Measurements from ENCODE around the gene VAT1.
"Not testable (repeated sequence)": the region's sequence is repeated elsewhere in the genome, so short reads cannot be mapped to it uniquely, and the experiment has no call there.

Gene VAT1

DNA sequence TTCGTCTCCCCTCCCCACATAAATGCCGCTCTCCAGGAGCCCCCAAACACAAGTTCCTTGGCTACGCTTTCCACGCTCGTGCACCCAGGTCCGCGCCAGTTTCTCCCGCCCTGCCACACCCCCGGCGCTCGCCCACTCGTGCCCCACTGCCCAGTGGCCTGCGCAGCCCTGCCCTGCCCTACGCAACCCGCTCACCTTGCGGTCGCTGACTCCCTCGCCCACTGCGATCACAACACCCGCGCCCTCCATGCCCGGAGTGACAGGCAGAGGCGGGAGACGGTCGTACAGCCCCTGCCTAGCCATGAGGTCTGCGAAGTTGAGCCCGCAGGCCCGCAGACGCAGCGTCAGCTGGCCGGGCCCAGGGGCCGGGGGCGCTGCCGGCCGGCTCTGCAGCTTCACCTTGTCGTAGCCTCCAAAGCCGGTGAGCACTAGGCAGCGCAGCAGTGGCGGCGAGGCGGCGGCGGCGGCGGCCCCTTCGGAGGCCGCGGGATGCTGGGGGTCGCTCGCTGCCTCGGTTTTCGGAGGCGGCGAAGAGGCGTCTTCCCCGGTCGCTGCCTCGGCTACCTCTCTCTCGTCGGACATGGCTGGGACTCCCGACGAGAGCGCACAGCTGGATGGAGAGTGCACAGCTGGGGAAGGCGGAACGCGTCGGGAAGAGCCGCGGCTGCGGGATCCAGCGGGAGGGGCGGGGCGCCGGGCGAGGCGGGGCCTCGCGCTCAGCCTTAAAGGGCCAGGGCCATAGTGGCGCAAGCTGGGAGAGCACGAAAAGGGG is at the start of gene VAT1:
VAT1 (minus strand) TSS at position 645 of the 772 bp plus-strand sequence; CDS start at position 582, 63 bp downstream.
- DNase-seq, result peak in 50 of 56 donors; percentile 28 to 83 (median 62)

DNA sequence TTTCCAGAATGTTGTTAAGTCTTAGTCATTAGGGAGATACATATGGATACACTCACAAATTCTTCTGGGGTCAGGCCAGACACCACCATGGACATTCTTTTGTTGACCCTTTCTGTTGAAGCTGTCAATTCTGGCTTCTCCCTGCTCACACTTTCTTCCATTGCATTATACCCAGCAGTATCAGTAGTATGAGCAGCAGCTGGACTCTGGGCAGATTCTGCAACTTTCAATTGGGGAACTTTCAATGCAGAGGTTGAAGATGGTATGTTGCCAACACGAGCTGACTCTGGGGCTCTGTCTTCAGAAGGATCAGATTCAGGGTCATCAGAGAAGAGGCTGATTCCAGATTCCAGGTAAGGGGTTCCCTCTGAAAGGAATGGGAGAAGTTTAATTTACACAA is 48.7 kb upstream of the VAT1 start:
- no peak for DNase-seq

DNA sequence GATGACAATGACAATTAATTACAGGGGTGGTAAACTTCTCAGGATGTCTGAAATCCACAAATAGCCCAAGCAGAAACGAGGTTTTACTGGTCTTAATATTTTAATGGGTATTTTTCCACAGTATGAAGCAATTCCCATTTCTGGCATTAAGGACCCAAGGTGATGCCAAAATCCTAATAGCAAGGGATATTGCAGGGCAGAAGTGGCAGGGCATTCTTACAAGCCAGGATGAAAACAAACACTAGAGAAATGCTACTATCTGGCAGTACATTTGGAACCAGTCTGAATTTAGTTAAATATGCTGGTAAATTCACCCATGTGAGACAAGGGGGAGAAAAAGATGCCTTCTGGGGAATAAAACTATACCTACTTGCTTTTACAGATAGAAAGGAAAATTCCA is 48.1 kb upstream of the VAT1 start:
- DNase-seq, result no peak

DNA sequence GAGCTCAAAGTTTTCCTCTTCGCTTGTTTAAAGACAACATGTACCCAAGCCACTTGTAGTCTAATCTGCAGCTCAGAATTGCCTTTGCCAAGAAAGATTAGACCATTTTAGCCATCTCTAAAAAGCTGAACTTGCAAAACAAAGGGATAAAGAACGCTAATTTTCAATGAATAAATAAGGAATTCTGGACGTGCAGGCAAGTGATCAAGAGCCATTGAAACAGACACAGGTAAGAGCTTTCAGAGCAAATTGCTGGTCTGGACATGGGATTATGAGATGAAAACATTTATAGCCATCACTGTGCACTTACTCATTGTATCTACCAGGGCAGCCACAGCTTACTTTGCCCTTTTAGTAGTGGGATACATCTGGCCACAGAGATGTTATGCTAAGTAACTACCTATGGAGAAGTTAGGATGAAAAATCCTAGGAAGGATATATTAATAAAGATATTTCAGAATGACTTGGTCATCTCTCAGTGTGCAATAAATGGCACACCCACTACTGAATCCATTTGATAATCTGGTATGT is 47.2 kb upstream of the VAT1 start:
- DNase-seq, result no peak

DNA sequence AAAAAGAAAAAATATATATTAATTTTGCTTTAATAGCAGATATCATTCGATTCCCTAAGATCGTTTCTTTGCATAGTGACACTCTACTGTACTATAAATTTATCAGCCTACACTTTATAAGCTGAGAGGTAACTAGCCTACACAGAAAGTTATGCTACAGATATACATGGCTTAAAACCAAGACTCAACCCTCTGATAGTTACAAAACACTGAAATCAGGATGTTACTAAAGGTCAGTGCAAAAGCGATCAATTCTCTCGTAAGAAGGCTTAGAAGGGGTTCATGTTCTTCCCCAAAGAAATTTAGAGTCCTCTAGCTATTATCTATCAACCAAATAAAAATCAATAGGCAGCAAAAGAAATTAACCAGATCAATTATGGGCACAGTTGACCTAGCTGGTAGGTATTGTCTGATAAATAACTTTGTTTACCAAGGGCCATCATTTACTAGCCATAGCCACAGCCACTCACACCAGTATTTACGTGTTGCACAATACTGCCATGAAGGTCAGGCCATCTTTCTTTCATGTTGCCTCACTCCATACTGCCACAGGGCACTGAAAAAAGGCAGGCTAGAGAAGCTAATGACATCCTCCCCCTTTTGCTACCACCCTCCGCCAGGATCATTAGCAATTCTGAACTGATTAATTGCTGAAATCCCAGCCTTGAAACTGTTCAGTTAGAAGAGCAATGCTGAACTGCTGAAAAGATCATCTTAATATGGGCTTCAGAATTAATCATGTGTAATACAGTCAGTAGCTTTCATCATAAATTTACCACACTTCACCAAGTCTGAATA is 46.6 kb upstream of the VAT1 start:
- DNase-seq, result no peak

DNA sequence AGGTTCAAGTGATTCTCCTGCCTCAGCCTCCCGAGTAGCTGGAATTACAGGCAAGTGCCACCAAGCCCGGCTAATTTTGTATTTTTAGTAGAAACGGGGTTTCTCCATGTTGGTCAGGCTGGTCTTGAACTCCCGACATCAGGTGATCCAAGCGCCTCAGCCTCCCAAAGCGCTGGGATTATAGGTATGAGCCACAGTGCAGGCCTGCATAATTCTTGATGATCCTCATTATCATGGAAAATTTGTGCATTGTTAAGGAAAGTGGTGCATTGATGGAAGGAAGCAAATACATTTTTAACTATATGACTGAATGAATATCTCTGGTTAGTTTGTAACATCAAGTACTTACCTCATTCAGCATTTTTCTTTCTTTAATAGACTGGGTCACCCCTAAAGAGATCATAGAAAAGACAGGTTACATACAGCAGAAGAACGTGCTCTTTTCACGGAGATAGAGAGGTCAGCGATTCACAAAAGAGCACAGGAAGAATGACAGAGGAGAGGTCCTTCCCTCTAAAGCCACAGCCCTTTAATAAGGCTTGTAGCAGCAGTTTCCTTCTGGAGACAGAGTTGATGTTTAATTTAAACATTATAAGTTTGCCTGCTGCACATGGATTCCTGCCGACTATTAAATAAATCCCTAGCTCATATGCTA is 40.9 kb upstream of the VAT1 start:
- DNase-seq, result no peak

DNA sequence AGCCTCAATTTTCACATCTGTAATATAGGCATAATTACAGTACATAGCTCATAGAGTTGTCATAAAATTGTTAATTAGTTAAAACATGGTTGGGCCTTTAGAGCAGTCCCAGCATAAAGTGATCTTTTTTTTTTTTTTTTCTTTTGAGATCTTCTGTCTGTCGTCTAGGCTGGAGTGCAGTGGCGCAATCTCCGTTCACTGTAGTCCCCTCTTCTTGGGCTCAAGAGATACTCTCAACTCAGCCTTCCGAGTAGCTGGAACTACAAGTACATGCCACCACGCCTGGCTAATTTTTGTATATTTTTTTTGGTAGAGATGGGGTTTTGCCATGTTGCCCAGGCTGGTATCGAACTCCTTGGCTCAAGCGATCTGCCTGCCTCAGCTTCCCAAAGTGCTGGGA is 33.9 kb upstream of the VAT1 start:
- no peak for DNase-seq

DNA sequence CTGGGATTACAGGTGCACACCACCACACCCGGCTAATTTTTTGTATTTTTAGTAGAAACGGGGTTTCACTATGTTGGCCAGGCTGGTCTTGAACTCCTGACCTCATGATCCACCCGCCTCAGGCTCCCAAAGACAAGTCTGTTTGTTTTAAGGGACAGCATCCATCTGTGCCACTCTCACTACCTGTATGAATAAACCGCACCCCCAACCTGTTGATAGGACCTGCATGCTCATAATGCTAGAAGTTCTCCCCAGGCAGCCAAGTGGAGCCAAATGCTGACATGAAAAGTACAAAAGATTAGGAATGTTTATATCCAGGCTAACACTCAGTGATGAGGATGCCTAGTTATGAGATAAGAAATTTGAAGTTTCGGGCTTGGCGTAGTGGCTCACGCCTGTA is 30.8 kb upstream of the VAT1 start:
- not testable (repeated sequence) for DNase-seq

DNA sequence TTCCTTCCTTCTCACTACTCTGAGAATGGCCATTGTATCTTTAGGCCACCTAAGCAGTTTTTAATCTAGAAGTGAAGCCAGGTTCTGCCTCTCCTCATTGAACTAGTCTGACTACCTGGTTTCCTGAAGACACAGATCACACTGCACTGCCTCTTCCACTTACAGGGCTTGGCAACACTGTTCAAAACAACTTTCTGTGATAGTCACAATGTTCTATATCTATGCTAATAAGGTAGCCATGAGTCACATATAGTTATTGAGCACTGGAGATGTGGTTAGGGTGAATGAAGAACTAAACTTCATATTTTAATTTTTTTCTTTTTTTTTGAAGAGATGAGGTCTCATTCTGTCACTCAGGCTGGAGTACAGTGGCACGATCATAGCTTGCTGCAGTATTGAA is 29.8 kb upstream of the VAT1 start:
- DNase-seq, result no peak

DNA sequence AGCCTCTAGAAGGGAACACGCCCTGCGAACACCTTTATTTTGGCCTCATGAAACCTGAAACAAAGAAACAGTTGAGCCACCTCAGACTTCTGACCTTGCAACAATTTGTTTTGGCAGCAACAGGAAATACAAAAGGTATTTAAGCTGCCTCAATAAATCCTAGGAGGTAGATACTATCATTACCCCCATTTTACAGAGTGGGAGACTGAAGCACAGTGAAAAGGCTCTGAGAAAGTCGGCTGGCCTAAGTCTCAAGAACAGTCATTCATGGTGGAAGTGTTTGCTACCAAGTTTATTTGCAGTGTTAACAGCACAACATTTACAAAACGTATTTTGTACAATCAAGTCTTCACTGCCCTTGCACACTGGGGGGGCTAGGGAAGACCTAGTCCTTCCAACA is 21.8 kb upstream of the VAT1 start:
- no peak for DNase-seq

DNA sequence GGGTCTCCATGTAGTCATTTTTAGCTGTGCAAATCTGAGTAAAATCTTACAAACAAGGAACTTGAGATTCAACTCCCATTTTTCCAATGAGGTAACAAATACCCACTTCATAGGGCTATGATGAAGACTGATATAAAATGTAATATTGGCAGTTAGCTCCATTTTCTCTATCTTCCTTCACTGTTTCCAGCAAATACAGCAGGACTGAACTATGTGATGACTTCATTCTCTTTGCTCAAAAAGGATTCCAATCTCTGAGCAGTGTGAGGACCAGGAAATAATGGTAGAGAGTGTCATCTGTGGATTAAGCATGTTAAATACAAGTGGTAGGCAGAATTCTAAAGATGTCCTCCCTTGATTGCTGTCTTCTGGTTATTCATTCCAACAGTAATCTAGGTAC is 21.1 kb upstream of the VAT1 start:
- no peak for DNase-seq

DNA sequence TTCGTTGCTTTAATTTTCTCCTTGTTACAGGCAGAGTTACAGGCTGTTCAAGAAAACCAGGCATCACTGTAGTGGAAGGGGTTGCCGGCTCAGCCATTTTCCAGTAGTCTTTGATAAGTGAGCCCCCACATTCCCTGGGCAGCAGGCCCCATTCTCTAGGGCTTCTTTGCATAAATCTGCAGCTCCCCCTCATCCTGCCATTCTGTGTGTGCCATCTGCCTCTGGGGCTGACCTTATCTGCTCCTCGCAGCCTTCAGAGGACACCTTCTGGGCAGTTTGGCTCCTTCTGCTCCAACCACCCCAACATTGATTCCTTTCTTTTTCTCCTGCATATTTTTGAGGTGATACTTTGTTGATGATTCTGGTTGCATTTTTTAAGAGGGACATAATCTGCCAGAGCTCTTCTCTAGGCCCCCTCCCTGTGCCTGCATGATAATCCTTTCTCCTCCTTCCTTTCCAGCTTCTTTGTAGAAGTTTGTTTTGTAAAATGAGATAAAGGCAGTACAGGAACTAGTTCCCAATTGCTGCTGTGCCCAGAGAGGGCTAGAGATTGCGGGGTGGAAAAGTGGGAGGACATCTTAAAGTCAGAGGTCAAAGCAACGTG is 19.9 kb upstream of the VAT1 start:
- DNase-seq, result no peak

DNA sequence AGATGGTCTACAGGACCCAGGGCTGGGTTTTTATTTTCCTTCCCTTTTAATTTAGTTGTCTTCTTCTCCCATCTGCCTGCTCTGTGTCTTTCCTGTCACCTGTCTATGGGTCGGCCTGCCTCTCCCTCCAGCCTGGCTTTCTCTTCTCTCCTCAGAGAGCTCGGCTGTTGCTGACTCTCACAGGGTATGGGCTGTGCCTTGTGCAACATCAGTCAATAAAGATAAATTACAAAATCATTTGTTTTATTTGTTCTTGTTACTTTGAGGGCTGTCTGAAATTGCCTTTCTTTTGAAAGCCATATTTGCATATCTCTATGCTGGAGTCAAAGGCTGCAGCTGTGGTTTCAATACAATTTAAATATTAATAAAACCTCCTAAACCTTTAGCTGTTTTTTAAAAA is 18.5 kb upstream of the VAT1 start:
- no peak for DNase-seq

DNA sequence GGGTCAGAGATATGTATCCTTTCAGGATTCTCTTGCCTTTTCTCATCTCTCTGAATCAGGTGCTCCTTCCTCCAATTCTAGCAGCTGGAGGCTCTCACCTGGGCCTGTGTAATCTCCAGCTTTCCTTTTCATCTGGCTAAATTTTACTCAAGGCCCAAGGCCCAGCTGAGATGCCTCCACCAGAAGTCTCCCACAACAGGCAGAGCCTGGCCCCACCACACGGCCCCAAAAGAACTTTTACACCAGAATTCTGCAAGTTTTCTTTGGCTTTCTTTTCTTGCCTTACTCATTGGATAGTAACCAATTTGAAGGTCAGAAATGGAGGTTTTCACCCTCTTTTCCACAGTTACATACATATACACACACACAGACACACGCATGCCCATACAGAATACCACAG is 17.5 kb upstream of the VAT1 start:
- DNase-seq, result no peak

DNA sequence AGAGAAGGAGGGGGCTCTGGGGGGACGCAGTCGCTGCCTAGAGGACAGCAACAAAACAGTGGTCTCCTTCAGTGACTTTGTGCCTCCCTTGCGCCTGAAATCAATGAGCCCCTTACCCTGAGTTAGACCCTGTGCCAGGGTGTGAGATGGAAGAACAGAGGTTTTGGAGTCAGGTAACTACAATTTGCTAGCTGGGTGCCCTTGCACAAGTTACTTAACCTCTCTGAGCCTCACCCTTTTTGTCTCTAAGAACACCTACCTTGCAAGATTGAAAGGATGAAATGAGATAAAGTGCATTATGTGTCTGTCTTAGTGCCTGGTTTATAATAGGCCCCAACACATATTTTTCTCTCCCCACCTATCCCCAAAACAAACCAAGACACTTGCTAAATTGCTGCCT is 12.7 kb upstream of the VAT1 start:
- DNase-seq, result no peak

DNA sequence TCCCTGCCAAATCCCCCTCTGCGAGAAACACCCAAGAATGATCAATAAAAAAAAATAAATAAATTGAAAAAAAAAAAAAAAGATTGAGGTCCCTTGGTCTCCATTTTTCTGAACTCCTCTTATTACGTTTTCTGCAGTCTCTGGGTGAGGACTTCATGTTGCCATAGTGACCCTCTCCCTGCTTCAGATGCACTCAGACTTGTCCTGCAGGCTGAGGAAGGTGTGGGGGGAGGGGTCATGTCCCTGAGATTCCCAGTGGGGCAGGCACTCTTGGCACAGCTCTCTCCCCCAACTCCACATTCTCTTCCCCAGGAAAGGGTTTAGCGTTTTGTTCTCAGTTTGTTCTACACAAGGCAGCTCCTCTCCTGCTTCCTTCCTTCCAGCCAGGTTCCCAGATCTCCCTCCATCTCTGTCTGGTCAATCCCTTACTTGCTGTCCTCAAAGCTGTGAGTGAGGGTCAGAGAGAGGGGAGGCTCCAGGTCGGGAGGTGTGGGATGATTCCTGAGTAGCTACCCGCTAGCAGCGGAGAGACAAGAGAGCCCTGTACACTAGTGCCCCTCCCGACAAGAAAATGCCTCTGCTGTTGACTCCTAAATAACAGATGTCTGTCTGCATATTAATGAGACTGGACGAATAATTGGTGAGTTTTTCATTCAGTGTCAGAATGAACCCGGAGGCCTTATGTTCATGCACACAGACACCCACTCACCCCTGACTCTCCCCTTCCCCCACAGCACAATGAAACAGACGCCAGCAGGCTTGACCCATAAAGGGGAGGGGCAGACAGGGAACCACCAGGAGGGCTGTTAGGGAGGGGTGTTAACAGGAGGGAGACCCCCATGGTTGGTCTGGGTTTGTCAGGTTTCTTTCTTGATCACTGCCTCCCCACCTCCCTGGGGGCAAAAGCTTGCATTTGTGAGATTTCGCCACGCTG is 12.0 kb upstream of the VAT1 start:
- peak in 18 of 56 donors; percentile 5 to 47 (median 20) for DNase-seq

DNA sequence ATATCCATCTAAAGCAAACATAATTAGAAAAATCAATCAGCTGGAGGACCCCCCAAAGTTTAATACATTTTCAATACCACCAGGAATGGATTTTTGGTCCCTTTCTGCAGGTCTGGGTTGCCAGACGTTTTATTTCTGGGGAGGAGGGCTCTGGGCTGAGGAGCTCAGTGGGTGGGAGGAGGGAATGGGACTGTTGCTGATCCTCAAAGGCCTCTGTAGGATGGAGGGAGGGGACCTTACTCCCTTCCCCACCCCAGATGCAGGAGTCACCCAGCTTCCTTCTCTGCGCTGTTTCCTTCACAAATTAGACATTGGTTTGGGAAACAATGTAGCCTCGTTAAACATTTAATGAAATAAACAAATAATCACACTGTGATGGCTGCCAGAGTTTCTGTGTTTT is 9.5 kb upstream of the VAT1 start:
- DNase-seq, result no peak

DNA sequence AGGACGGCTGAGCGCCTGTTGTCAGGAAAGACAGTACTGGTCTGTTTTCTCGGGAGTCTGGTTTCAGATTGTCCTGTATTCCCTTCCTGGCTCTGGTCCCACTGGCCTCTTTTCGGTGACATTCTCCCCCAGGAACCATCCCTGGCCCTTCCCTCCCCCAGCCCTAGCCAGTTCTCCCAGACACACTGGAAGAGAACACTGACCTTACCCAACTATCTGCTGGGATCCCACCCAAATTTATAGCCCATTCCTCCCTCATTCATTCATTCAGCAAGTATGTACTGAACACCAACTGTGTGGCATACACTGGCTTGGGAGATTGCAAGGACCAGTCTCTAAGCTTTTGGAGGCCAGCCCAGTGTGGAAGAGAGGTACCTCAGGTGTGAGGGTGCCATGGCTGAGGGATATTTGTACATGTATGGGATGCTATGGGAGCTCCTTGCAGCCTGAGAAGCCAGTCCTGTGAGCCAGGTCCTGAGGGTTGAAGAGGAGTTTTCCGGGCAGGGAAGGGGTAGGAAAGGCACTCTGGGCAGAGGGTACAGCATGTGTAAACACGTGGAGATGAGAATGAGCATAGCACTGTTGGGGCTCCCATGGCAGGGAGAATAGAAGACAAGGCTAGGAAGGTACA is 8.1 kb upstream of the VAT1 start:
- peak in 17 of 56 donors; percentile 6 to 44 (median 22) for DNase-seq

DNA sequence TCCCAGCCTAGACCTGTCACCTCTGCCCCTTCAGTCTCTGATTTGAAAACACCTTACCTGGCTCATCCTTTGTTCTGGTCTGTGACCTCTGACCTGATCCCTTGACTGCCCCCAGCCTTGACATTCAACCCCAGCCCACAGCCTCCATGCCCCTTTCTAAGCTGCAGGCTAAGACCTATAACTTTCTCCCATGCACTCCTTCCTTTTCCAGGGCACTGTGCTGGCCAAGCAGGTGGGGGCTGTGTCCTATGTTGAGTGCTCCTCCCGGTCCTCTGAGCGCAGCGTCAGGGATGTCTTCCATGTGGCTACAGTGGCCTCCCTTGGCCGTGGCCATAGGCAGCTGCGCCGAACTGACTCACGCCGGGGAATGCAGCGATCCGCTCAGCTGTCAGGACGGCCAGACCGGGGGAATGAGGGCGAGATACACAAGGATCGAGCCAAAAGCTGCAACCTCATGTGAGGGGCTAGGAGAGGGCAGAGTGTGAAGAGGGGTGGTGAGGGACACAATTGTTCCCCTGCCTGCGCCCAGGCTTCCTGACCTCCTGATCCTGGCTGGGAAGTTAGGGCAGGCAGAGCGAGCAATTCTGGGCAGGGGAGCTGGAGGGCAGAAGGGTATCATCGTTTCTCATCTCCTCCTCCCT is 6.2 kb upstream of the VAT1 start:
- DNase-seq, result no peak

Measured in nucleus accumbens (tissue), 56 donors.